ENCODE results near the gene SPECC1L. TPM values are rescaled to one million over a fixed set of nuclear protein-coding genes. Genes with fewer than 3 reads are reported as not detected.
"Not testable (repeated sequence)": the region's sequence is repeated elsewhere in the genome, so short reads cannot be mapped to it uniquely, and the experiment has no call there.

The SPECC1L gene
- total RNA-seq, 4 donors from 2014 or later: 18.2 to 114 (median 55.3) TPM

DNA sequence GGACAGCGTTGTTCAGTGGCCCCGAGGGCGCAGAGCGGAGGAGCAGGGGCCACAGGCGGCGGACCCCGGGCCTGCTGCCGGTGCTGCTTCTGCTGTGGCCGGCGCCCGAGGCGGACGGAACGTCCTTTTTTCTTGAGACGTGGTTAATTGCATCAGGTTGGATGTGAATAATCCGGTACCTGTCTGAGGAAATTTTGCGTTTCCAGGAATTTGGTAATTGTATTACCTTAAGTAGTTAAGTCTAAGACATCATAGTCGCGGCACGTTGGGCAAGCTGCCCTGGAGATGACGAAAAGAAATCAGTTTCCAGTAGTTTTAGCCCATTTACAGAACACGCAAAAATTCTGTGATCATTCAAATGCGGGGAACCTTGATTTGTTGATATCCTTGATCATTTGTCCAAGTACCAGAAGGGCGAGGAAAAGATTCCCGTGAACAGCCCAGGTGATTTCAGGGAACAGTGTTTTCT lies 789 bp downstream of the SPECC1L start:
- peak in 1 of 2 donors; percentile 40 for DNase-seq
- intact Hi-C loops (cut with DNase I; ENCODE audit: low total_unique reads): no loop called here
- peak overlapping the region; percentile 60 to 94 for H3K4me3 ChIP-seq
- H3K27ac ChIP-seq: peak overlapping the region; percentile 89 to 95
- no peak for TF ChIP-seq POLR2A (IDR thresholded peaks at IDR 0.05)
- TF ChIP-seq, protein P1, sequence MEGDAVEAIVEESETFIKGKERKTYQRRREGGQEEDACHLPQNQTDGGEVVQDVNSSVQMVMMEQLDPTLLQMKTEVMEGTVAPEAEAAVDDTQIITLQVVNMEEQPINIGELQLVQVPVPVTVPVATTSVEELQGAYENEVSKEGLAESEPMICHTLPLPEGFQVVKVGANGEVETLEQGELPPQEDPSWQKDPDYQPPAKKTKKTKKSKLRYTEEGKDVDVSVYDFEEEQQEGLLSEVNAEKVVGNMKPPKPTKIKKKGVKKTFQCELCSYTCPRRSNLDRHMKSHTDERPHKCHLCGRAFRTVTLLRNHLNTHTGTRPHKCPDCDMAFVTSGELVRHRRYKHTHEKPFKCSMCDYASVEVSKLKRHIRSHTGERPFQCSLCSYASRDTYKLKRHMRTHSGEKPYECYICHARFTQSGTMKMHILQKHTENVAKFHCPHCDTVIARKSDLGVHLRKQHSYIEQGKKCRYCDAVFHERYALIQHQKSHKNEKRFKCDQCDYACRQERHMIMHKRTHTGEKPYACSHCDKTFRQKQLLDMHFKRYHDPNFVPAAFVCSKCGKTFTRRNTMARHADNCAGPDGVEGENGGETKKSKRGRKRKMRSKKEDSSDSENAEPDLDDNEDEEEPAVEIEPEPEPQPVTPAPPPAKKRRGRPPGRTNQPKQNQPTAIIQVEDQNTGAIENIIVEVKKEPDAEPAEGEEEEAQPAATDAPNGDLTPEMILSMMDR (IDR thresholded peaks at IDR 0.05): no peak
- H3K4me1 ChIP-seq: peaks cover 0 to 18% of the 10 kb centered on the region in 2 donors
- no peaks in the 10 kb centered on the region for H3K27me3 ChIP-seq
- H3K36me3 ChIP-seq: no peaks in the 10 kb centered on the region
- H3K9me3 ChIP-seq: no peaks in the 10 kb centered on the region

GRCh38 chr22:24273031-24273430 lies 2.4 kb downstream of the SPECC1L start:
- H3K27ac ChIP-seq; intact Hi-C loops (cut with DNase I; ENCODE audit: low total_unique reads); H3K36me3 ChIP-seq: not testable (repeated sequence)

DNA sequence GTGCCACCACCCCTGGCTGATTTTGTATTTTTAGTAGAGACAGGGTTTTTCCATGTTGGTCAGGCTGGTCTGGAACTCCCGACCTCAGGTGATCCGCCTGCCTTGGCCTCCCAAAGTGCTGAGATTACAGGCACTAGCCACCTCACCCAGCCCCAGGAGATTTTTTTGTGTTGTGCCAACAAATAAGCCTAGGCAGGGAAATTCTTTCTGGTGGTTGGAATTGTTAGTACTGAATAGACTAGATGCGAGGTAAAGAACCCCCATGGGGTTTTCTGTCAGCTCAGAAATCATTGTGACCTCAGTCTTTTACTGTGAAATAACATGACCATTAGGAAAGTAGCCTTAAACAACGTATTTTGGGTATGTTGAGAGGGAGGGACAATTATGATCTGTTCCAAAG lies 3.3 kb downstream of the SPECC1L start:
- H3K27ac ChIP-seq; H3K27me3 ChIP-seq; H3K36me3 ChIP-seq; H3K4me3 ChIP-seq; intact Hi-C loops (cut with DNase I; ENCODE audit: low total_unique reads); DNase-seq; H3K9me3 ChIP-seq: not testable (repeated sequence)
- H3K4me1 ChIP-seq: peaks cover 0 to 18% of the 10 kb centered on the region in 2 donors

More at GRCh38 chr22:24273031-24273430, 2.4 kb downstream of the SPECC1L start:
- H3K4me1 ChIP-seq: peaks cover 0 to 18% of the 10 kb centered on the region in 2 donors
- H3K9me3 ChIP-seq, H3K4me3 ChIP-seq, DNase-seq, H3K27me3 ChIP-seq: not testable (repeated sequence)

DNA sequence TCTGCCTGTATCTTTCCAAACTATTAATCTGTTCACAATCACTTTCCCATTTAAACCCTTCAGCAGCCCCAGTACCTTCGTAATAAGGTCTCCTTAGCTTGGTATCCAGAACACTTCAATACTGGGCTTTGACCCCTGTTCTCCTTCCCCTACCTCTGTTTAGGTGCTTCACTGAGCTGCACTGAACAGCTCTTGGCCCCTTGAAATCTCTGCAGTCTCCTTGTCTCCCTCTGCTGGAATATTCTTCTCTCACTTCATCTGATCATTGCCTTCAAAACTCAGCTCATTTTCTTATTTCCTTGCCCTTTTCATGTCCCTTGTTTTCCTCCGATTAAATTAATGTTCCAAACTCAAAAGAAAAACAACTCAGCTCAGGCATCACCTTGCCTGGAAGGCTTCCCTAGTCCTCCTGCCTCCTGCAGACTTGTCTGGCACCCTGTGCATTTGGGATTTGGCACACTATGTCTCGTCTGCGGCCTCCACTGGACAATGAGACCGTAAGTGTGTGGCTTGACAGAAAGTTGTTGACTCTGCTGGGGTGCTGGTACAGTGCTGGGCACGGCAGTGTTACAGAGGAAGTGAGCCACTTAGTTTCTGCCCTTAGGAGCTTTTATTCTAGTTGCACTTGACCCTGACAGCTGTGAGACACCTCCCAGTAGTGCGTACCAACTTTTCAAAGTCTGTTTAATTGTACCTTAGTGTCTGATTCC lies 4.2 kb downstream of the SPECC1L start:
- H3K27ac ChIP-seq: peak overlapping the region in 1 of 2 donors; percentile 54
- intact Hi-C loops (cut with DNase I; ENCODE audit: low total_unique reads); H3K9me3 ChIP-seq; H3K4me3 ChIP-seq; H3K27me3 ChIP-seq; H3K36me3 ChIP-seq; DNase-seq: not testable (repeated sequence)
- TF ChIP-seq, protein P1 (IDR thresholded peaks at IDR 0.05): peak in 1 of 4 experiments; percentile 7
- H3K4me1 ChIP-seq: peaks cover 0 to 18% of the 10 kb centered on the region in 2 donors

DNA sequence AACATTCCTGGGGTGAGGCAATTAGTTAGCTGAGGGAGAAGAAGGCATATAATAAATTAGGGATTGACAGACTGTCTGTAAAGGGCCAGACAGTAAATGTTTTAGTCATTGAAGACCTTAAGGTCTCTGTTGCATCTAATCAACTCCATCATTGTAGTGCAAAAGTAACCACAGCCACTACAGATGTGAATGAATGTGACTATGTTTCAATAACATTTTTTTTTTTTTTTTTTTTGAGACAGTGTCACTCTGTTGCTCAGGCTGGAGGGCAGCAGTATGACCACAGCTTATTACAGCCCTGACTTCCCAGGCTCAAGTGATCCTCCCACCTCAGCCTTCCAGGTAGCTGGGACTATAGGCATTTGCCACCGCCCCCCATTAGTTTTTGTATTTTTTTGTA lies 9.7 kb downstream of the SPECC1L start:
- intact Hi-C loops (cut with DNase I; ENCODE audit: low total_unique reads); H3K27ac ChIP-seq; H3K9me3 ChIP-seq; H3K4me1 ChIP-seq; DNase-seq; H3K36me3 ChIP-seq; H3K27me3 ChIP-seq; H3K4me3 ChIP-seq: not testable (repeated sequence)

- no peak for TF ChIP-seq POLR2A (IDR thresholded peaks at IDR 0.05)
- TF ChIP-seq, protein P1 (IDR thresholded peaks at IDR 0.05): no peak
- no peaks in the 10 kb centered on the region for H3K9me3 ChIP-seq
- H3K4me1 ChIP-seq: no peaks in the 10 kb centered on the region
- no peaks in the 10 kb centered on the region for H3K36me3 ChIP-seq
- no peak overlapping the region for H3K27ac ChIP-seq
- H3K4me3 ChIP-seq: no peak overlapping the region
- H3K27me3 ChIP-seq: no peaks in the 10 kb centered on the region
- no peak for DNase-seq
- intact Hi-C loops (cut with DNase I; ENCODE audit: low total_unique reads): no loop called here
These were observed 11.8 kb downstream of the SPECC1L start for GRCh38 chr22:24282401-24282800.

Measured in uterus (tissue), 4 donors.